ENCODE results near the gene PCDHA10.

Gene PCDHA10

GRCh38 chr5:140881889-140882590 lies 26.3 kb downstream of the PCDHA10 start, which contains the start of gene PCDHA13:
TSS of gene PCDHA13 (plus strand) at chr5:140882124. CDS start at chr5:140882269, 145 bp downstream.
- peak within 1 kb of the TSS; percentile 88 for H3K27ac ChIP-seq
- TF ChIP-seq, protein P1, sequence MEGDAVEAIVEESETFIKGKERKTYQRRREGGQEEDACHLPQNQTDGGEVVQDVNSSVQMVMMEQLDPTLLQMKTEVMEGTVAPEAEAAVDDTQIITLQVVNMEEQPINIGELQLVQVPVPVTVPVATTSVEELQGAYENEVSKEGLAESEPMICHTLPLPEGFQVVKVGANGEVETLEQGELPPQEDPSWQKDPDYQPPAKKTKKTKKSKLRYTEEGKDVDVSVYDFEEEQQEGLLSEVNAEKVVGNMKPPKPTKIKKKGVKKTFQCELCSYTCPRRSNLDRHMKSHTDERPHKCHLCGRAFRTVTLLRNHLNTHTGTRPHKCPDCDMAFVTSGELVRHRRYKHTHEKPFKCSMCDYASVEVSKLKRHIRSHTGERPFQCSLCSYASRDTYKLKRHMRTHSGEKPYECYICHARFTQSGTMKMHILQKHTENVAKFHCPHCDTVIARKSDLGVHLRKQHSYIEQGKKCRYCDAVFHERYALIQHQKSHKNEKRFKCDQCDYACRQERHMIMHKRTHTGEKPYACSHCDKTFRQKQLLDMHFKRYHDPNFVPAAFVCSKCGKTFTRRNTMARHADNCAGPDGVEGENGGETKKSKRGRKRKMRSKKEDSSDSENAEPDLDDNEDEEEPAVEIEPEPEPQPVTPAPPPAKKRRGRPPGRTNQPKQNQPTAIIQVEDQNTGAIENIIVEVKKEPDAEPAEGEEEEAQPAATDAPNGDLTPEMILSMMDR (IDR thresholded peaks at IDR 0.05): peak; percentile 70
- no peak for TF ChIP-seq ZFX (IDR thresholded peaks at IDR 0.05; ENCODE audit: borderline replicate concordance)

DNA sequence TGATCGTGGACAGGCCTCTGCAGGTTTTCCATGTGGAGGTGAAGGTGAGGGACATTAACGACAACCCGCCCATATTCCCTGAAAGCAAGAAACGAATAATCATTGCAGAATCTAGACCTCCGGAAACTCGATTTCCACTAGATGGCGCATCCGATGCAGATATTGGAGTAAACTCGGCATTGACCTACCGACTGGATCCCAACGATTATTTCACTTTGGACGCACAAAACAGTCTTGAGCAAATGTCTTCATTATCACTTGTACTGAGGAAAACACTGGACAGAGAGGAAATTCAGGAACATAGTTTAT lies 26.8 kb downstream of the PCDHA10 start:
- H3K27ac ChIP-seq: peak overlapping the region; percentile 88
- no peak for TF ChIP-seq ZFX (IDR thresholded peaks at IDR 0.05; ENCODE audit: borderline replicate concordance)
- TF ChIP-seq, protein P1 (IDR thresholded peaks at IDR 0.05): peak; percentile 63

GRCh38 chr5:140883373-140883772 lies 27.7 kb downstream of the PCDHA10 start:
- no peak overlapping the region for H3K27ac ChIP-seq
- TF ChIP-seq ZFX (IDR thresholded peaks at IDR 0.05; ENCODE audit: borderline replicate concordance): no peak
- TF ChIP-seq, protein P1 (IDR thresholded peaks at IDR 0.05): no peak

GRCh38 chr5:140883927-140884697 lies 28.4 kb downstream of the PCDHA10 start:
- H3K27ac ChIP-seq: no peak overlapping the region

DNA sequence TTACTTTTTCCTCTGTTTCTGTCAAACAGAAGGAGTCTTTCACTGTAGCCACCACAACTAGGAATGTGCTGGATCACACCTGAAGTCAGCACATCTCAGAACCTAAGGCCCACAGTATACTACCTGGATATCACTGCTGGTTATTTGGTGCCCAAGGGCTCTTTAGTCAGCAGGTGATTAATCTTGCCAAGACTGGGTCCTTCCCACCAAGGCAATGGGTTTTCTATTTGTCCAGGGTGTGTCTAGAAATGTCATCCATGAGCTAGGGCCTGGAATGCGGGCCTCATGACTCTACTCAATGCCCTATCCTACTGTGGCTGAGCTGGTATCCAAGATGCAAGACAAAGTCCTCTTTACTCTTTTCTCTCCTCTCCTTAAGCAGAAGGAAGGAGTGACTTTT lies 60.6 kb downstream of the PCDHA10 start:
- H3K27ac ChIP-seq: no peak overlapping the region
- TF ChIP-seq, protein P1 (IDR thresholded peaks at IDR 0.05): no peak
- TF ChIP-seq ZFX (IDR thresholded peaks at IDR 0.05; ENCODE audit: borderline replicate concordance): no peak

More at GRCh38 chr5:140883927-140884697, 28.4 kb downstream of the PCDHA10 start:
- TF ChIP-seq, protein P1 (IDR thresholded peaks at IDR 0.05): no peak

All from 22Rv1 (cell line).